AG20443 (cell line): ENCODE results near the gene ERCC2.
"Not testable (repeated sequence)": the region's sequence is repeated elsewhere in the genome, so short reads cannot be mapped to it uniquely, and the experiment has no call there.

ENCODE experiments used
- DNase-seq: peaks from one replicate; pipeline ENCODE4 v3.0.0; 2012; ENCODE audit warnings: low spot score, mixed read lengths

ERCC2 gene

GRCh38 chr19:45354241-45354842 is 16.0 kb downstream of the ERCC2 start:
- no peak for DNase-seq

- DNase-seq = no peak
Measured at GRCh38 chr19:45352914-45353796, 17.2 kb downstream of the ERCC2 start.

GRCh38 chr19:45352471-45352870 is 17.9 kb downstream of the ERCC2 start:
- no peak for DNase-seq

GRCh38 chr19:45352062-45352461 is 18.3 kb downstream of the ERCC2 start:
- no peak for DNase-seq

- no peak for DNase-seq
Measured at GRCh38 chr19:45351401-45351952, 18.9 kb downstream of the ERCC2 start.

- no peak for DNase-seq
Measured at GRCh38 chr19:45350477-45351058, 19.8 kb downstream of the ERCC2 start.

- no peak for DNase-seq
Measured at GRCh38 chr19:45349430-45349941, 20.9 kb downstream of the ERCC2 start.

GRCh38 chr19:45349126-45349415 is 21.3 kb downstream of the ERCC2 start:
- DNase-seq = no peak

GRCh38 chr19:45348367-45349125 is 21.8 kb downstream of the ERCC2 start:
- DNase-seq = no peak

GRCh38 chr19:45347570-45348366 is 22.6 kb downstream of the ERCC2 start:
- DNase-seq = no peak

- peak; percentile 52 for DNase-seq
Measured at GRCh38 chr19:45346449-45346848, 23.9 kb downstream of the ERCC2 start.

- no peak for DNase-seq
Measured at GRCh38 chr19:45345506-45345860, 24.9 kb downstream of the ERCC2 start.

GRCh38 chr19:45344621-45345505 is 25.5 kb downstream of the ERCC2 start:
- DNase-seq = no peak

- no peak for DNase-seq
Measured at GRCh38 chr19:45342911-45343310, 27.5 kb downstream of the ERCC2 start.

- no peak for DNase-seq
Measured at GRCh38 chr19:45340899-45341453, 29.4 kb downstream of the ERCC2 start.

GRCh38 chr19:45340232-45340898 is 30.0 kb downstream of the ERCC2 start, which contains the start of gene KLC3:
Gene KLC3, plus strand, starts transcription at chr19:45340750. Its CDS starts 4,792 bp downstream, at chr19:45345542.
- DNase-seq = no peak

- DNase-seq = no peak
Measured at GRCh38 chr19:45339629-45340028, 30.7 kb downstream of the ERCC2 start.

GRCh38 chr19:45336696-45337251 is 33.6 kb downstream of the ERCC2 start:
- DNase-seq = no peak

- not testable (repeated sequence) for DNase-seq
Measured at GRCh38 chr19:45334881-45335280, 35.5 kb downstream of the ERCC2 start.
